ENCODE results near the gene SMARCC1.
A peak's percentile ranks its signal among the peaks of the same experiment; 100 is the strongest.

SMARCC1 gene

DNA sequence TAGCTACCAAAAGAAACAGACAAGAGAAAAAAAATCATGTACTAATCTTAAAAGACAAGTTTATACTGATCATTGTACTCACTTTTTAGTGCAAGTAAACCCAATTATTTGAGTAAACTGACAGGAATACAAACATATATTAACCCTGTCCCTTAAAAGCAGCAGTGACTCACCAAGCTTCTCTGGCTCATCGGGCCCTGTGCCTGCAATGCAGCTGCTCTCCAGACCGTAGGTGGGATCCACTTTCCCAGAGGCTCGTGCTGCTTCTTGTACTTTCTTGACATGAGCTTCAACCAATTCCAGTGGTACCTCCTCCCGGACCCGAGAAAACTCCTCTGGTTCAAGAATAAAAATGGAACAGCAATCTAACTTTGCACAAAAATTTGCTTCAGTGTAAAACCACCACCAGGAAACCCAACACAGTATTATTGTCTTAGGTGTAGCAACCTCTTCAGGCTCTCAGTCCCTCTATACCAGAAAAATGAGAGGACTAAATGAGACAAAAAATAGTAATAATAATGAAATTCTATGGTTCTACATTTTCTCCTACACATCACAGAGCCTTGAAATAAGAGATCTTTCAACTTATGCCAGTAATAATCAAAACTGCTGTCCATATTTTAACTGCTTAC, 120.5 kb downstream of the SMARCC1 start:
- TF ChIP-seq, protein P1, sequence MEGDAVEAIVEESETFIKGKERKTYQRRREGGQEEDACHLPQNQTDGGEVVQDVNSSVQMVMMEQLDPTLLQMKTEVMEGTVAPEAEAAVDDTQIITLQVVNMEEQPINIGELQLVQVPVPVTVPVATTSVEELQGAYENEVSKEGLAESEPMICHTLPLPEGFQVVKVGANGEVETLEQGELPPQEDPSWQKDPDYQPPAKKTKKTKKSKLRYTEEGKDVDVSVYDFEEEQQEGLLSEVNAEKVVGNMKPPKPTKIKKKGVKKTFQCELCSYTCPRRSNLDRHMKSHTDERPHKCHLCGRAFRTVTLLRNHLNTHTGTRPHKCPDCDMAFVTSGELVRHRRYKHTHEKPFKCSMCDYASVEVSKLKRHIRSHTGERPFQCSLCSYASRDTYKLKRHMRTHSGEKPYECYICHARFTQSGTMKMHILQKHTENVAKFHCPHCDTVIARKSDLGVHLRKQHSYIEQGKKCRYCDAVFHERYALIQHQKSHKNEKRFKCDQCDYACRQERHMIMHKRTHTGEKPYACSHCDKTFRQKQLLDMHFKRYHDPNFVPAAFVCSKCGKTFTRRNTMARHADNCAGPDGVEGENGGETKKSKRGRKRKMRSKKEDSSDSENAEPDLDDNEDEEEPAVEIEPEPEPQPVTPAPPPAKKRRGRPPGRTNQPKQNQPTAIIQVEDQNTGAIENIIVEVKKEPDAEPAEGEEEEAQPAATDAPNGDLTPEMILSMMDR (IDR thresholded peaks at IDR 0.05; ENCODE audit: low read depth, low read length, missing control alignments), result no peak
- no peak overlapping the region for H3K4me3 ChIP-seq (replicated peaks; ENCODE audit: low read depth, low read length)
- DNase-seq (ENCODE audit: extremely low read depth, low read depth), result peak; percentile 59

- H3K4me3 ChIP-seq (replicated peaks; ENCODE audit: low read depth, low read length), result no peak overlapping the region
- DNase-seq (ENCODE audit: extremely low read depth, low read depth), result no peak
- TF ChIP-seq, protein P1 (IDR thresholded peaks at IDR 0.05; ENCODE audit: low read depth, low read length, missing control alignments), result no peak
Measured at GRCh38 chr3:47658444-47658843, 123.2 kb downstream of the SMARCC1 start.

GRCh38 chr3:47652142-47652541, 129.6 kb downstream of the SMARCC1 start:
- H3K4me3 ChIP-seq (replicated peaks; ENCODE audit: low read depth, low read length), result no peak overlapping the region
- TF ChIP-seq, protein P1 (IDR thresholded peaks at IDR 0.05; ENCODE audit: low read depth, low read length, missing control alignments), result no peak
- DNase-seq (ENCODE audit: extremely low read depth, low read depth), result no peak

- H3K4me3 ChIP-seq (replicated peaks; ENCODE audit: low read depth, low read length), result no peak overlapping the region
- TF ChIP-seq, protein P1 (IDR thresholded peaks at IDR 0.05; ENCODE audit: low read depth, low read length, missing control alignments), result no peak
- DNase-seq (ENCODE audit: extremely low read depth, low read depth), result no peak
Measured at GRCh38 chr3:47650294-47650693, 131.4 kb downstream of the SMARCC1 start.

- H3K4me3 ChIP-seq (replicated peaks; ENCODE audit: low read depth, low read length), result no peak overlapping the region
- DNase-seq (ENCODE audit: extremely low read depth, low read depth), result no peak
- TF ChIP-seq, protein P1 (IDR thresholded peaks at IDR 0.05; ENCODE audit: low read depth, low read length, missing control alignments), result no peak
Measured at GRCh38 chr3:47647550-47647949, 134.1 kb downstream of the SMARCC1 start.

- TF ChIP-seq, protein P1 (IDR thresholded peaks at IDR 0.05; ENCODE audit: low read depth, low read length, missing control alignments), result no peak
- no peak overlapping the region for H3K4me3 ChIP-seq (replicated peaks; ENCODE audit: low read depth, low read length)
- DNase-seq (ENCODE audit: extremely low read depth, low read depth), result no peak
Measured at GRCh38 chr3:47646362-47646761, 135.3 kb downstream of the SMARCC1 start.

DNA sequence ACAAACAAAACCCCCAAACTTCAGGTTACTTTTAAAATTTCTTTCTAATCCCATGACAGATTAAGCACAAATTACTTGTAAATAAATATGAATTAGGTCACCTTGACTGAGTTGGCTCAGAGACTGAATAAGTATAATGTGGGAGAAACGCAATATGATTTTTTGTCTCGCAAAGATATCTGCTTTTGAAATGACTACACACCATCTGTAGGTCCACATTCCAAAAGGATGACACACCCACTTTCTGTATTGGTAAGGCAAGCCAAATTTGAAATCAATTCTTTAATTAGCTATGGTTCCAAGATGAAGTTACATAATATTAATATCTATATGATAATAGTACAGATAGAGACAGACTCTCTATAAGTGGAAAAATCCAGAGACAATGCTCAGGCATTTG, 136.1 kb downstream of the SMARCC1 start:
- no peak overlapping the region for H3K4me3 ChIP-seq (replicated peaks; ENCODE audit: low read depth, low read length)
- TF ChIP-seq, protein P1 (IDR thresholded peaks at IDR 0.05; ENCODE audit: low read depth, low read length, missing control alignments), result no peak
- DNase-seq (ENCODE audit: extremely low read depth, low read depth), result no peak
